NCI-H2196 treated with DMSO at 0.1 percent for 48 hours (cell line): ENCODE data around the gene UXS1.

ENCODE experiments used
- DNase-seq: peaks from one replicate; lab custom pipeline; 2025; ENCODE audit not compliant: unreplicated experiment; lab: John Stamatoyannopoulos, UW

The UXS1 gene

DNA sequence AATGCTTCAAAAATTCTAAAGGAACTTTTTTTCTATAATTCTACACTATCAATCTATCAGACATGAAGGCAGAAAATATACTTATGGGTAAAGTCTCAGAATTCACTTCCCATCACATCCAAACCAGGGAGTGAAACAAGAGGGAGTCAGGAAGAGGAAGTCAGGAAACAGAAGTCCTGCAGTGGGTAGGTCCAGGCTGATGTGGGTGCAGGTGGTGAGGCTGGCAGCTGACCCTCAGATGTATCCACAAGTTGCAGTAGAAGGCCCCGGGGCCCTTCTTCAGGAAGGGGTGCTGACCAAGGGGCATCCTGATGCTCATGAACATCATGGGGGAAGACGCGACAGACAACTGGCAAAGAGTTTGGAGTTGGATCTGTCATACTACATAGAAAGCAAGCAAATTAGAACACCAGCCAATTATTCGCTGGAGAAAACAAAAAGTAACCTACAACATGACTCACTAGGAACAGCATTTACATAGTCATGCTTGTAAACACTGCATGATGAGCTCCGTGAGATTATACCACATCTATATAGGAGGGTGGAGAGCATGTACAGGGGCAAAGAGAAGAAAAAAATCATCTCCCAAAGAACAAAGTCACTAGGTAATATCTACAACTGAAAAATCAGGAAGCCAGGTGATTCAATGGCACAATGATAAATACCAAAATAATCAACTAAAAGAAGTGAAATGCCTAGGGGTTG, 4.2 kb downstream of the UXS1 start:
- DNase-seq, result no peak

DNA sequence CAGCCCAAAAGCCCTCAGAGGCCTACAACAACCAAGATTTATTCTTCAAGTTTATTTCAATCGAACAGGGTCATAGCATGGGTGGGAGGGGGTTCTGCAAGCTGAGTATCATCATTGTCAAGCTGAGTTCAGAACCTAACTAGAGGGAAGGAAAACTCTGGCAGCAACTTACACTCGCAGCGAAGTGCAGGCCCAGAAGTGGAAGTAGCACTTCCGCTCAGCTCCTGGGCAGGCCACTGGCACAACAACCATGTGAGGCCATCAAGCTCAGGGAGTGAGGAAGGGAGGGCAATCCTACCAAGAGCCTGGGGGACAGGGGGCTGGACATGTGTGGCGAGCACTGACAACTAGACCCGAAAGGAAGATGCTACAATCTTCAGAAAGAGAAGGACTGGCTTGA, 4.8 kb downstream of the UXS1 start:
- no peak for DNase-seq

DNA sequence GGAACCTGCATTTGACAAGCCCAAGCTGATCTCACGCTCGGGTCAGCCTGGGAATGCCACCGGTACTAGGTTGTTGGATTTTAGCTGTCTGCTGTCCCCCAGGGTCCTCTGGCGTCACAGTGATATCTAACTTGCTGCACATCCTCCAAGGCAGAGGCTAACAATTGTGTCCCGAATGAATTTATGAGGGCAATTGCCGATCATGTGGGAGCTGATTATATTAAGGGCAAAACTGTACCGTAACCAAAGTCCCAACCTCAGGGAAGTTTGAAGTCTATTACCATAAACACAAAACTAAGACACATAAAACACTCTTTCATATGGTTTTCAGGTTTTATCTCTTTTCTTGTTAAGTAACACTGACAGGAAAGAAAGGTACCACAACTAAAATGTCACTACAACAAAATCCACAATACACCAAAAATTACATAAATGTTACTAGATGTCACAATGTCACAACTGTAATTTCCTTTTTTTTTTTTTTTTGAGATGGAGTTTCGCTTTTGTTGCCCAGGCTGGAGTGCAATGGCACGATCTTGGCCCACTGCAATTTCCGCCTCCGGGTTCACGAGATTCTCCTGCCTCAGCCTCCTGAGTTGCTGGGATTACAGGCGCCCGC, 6.7 kb downstream of the UXS1 start:
- DNase-seq, result no peak

DNA sequence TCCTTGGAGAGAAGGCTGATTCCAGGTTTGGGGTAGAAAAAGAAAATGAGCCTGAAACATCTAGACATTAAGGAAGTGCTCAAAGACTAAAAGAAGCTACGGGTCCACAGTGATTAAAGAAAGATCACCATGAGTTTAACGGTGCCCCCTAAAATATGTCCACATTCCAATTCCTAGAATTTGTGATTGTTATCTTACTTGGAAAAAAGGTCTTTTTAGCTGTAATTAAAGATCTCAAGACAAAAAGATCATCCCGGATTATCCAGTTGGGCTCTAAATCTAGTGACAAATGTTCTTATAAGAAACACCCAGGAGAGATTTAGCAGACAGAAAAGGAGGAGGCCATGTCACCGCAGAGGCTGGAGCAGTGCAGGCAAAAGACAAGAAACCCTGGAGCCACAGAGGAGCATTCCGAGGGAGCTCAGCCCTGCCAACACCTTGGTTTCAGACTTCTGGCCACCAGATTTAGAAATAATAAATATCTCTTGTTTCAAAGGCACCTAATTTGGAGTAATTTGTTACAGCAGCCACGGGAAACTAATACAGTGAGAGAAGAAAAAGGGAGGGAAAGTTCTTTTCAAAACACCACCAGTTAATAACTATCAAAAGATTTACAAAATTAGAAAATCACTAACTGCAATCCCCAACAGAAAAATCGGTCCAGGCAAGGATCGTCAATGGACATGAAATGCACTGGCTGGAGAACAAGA, 8.5 kb downstream of the UXS1 start:
- DNase-seq, result no peak

DNA sequence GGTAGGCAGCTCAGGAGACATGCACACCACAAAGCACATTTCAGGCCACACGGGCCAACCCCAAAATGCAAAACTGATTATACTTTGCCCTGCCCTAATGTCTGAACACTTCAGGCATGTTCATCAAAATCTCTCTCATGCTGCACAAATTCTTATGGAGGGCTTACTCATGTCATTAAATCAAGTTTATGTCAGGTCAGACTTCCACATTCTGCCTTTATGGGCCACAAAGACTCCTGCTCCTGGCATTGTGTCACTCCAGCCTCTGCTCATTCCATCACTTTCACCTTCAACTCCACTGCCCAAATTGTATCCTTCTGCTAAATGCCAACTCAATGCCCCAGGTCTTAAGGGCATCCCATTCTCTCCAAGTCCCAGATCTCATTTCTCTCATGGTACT, 9.2 kb downstream of the UXS1 start:
- no peak for DNase-seq

DNA sequence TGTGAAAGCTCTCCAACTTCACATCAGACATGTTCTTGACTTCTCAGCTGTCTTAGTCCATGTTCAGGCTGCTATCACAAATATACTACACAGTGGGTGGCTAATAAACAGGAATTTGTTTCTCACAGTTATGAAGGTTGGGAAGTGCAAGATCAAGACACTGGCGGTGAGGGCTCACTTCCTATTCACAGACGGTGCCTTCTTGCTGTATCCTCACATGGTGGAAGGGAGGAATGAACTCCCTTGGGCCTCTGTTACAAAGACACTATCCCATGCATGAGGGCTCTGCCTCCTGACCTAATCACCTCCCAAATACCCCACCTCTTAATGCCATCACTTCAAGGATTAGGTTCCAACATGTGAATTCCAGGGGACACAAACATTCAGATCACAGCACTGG, 9.7 kb downstream of the UXS1 start:
- DNase-seq, result no peak

DNA sequence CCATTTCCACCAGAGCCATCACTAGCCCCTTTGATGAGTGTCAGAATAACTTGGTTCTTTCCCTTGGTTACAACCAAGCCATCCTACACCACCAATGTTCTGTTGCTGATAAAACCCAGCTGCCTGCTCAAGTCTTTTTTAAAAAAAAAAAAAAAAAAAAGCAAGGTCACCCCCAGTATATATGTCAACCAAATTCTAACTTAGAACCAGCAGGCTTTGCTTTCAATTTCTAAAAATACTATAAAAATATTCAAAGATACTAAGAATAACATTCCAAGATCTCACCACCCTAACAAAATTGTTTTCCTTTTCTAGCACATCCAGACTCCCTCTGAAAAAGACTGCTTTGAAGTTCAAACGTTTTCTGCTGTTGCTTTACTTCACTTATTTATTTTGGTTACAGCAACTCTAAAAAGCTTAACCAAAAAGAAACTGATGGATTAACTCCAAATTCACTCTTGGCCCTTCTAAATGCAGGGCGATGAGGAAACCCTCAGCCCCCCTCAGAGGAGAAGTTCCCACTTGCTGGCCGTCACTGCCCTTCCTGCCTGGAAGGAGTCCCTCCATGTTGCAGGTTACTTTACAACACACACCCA, 10.9 kb downstream of the UXS1 start:
- DNase-seq, result no peak

DNA sequence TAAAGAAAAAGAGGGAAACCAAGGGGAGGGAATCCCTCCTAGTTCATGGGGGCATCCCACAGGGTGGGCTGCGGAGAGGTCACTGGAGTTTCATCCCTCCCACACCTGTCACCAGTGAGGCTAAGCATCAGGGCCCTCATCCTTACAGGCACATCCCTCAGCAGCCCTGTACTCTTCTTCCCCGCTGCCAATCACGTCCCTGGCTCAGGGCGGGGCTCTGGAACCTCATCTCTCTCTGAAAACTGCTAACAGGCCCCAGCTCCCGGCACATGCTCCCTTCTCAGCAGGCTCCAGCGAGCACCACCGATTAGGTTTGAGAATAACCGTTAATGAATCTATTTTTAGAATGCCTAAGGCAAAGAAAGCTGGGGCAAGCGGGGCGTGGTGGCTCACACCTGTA, 13.0 kb downstream of the UXS1 start:
- no peak for DNase-seq

DNA sequence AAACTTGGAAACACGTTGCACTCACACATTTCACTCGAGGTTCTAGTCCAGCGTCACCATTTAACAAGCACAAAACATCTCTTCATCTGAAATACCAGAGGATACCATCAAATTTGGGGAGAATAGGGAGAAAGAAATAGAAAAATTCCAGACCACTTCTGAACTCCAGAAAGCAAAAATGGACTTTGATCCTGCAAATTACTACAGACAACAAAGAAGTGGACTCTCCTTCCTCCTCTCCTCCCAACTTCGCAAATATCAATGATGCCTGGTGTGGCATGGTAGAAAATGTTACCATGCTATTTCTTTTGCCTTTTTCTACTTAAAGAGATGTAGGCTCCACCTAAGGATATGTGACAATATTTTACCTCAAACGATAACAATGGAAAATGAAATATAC, 13.5 kb downstream of the UXS1 start:
- DNase-seq, result no peak

DNA sequence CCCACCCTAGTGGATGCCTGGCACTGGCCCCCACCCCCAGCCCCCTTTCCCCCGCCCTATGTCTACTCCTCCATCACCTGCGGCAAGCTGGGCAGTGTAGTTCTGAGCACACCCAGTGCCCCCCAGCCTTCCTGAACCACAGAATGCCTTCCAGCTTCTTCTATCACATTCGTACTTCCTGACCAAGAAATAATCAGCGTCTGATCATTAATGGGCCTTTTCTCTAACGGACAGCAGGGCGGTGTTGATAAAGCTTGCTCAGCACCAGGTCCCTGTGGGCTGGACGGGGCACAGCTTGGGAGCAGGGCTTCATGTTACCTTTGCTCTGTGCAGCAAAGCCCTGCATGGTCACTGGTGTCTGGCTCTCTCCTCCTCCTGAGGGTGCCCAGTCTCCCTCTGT, 15.4 kb downstream of the UXS1 start:
- DNase-seq, result no peak

DNA sequence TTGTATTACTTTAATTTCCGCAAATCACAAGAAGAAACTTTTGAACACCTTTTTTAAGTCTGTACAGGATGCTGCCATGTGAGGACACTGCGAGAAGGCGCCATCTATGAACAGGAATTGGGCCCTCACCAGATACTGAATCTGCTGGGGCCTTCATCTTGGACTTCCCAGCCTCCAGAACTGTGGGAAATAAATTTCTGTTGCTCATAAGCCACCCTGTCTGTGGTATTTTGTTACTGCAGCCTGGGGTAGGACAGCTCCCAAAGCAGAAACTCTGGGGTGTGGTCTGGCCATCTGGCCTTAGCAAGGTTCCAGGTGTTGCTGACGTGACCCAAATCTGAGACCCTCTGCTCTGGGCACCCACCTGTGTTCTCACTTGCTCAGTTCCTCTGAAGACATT, 16.5 kb downstream of the UXS1 start:
- no peak for DNase-seq

DNA sequence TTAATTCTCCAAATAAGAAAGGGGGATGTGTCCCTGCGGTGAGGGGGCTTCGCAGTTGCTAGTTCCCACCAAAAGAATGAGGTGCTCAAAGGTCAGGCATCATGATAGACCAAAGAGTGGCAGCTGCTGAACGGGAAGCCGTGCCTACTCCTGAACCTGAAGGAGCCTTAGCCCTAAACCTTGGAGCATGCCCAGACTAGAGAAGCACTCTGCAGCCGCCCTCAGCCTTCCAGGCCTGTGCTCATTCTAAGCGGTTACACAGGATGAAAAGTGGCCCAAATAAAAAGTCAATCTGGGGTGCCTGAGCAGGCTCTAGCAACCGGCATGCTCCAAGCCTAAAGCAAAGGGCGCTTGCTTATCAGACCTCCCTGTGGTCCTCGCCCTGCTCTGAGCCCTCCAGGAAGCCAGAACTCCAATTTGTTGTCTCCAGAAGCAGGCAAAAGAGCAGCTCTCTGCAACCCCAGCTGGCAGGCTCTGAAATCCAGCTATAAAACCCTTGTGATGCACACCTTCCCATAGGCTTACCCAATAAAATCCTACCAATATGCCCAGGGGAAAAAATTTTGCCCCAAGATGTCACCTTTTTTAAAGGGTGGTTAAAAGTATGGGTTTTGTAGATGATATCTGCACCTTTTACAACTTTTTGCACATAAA, 17.5 kb downstream of the UXS1 start:
- DNase-seq, result no peak

DNA sequence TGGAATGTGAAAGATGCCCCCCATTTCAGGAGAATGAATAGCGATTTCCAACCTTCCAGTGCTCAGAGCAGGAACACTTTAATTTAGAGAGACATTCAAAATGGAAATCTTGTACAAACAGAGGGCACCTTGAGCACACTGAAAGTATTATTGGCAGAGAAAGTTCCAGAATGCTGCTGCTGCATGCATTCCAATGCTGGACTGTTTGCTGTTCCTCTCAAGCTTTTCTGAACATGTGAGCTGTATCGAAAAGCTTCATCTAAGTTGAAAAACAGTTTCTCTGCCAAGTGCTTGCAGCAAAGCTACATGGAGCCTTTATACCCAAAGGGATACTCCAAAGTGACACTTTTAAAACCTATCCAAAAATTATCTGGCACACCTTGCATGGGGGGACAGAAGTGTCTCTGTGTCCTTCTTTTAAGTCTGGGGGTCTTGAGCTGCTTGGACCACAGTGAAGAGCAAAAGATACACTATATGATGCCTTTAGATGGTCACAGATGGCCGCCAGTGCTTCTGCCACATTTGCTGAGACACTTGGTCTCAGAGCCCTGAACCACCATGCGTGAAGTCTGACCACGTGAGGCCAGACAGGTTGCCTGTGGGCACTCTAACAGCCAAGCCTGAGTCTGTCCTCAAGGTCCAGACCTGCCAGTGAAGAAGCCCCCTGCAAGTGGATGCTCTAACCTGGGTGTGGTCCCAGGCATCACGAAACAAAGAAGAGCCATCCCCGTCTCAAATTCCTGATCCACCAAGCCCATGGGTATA, 18.8 kb downstream of the UXS1 start:
- no peak for DNase-seq

DNA sequence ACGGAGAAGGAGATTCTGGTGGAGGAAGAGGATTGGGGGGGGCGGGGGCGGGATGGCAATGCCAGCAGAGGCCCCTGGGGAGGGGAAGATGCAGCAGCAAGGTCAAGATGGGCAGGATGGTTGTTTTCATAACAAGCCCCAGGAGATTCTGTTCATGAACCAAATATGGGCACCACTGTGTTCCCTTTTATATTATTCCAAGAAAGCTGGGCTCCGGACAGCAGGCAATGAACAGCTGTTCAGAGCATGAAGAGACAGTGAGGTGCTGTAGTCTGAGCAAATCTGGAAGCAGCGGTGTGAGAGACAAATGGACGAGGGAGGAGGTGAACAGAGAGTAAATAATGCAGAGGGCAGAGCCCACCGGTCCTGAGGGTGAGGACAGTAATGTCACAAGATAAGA, 20.0 kb downstream of the UXS1 start:
- no peak for DNase-seq

DNA sequence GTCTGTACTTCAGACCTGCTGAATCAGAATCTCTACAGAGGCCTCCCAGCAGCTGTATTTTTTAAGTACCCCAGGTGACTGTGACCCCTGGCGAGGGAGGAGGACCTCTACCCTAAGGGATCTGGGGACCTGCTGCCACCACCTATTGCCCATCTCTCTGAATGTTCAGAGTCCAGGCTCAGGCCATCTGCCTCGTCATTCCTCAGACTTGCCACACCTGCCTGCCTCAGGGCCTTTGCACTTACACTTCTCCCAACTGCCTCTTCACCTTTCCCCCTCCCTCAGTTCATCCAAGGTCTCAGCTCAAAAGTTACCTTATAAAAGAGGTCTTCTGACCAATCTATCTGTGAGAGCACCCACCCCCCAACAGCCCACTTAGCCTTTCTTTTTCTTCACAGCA, 21.5 kb downstream of the UXS1 start:
- DNase-seq, result no peak

DNA sequence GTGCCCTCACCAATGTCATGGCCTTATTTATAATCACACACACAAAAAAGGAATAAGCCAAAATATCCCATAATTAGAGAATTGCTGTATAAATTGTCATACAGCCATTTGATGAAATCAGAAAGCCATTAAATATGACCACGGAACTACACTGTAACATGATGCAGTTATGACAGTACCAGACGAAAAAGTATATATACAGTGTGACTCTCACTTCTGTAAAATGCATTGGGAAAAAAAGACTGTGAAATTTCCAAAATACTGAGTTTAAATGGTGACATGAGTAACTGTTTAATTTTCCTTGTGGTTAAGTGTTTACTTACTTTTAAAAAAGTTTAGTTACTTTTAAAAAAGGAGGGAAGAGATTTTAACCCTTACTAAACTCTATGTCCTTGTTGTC, 25.4 kb downstream of the UXS1 start:
- DNase-seq, result no peak

DNA sequence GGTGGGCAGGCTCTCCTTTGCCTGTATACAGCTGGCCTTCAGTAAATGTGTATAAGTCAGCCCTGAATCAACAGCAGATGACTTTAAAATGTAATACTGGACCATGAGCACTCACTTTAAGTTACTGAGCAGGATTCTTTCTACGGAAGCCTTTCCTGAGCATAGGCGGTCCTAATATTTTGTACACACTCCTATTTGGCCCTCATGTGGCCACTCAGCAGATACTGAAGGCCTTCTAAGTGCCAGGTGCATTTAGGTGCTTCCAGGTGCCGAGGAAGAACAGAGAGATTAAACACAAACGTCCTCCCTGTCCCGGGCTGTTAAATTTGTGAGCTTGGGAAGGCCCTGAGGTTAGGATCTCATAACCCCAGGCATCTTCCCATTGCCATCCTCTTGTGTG, 27.0 kb downstream of the UXS1 start:
- no peak for DNase-seq

DNA sequence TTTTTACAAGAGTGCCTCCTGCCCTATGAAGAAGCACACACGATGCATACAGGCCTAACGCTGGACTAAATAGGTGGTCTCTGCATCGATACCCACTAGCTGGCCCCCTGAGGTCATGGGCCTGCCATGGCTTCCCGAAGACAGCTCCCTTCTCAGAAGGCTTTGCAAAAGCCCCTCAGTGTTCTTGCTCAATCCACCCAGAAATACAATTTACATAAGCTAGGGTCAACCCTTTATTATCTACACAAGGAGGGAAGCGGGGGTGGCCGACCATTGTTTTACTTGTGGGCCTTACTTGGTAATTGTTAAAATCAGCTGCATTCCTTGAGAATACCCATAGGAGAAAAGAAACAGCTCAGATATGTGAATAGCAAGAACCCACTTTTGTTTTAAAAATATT, 28.5 kb downstream of the UXS1 start:
- no peak for DNase-seq

DNA sequence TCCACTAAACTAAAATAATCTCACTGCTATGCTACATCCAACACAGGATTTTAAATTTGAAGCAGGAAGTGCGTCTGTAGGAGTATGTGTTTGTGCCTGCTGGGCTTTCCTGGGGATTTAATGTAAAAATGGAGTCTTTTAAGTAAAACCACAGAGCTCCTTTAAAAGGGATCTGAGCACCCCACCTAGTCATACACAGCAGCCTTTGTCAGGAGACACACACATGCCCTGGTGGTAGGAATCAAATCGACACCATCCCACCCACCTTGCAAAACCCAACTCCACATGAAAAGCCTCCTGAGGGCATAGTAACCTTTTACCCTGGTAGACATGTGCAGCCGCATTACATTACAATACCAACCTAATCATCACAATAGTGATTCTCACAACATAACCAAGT, 29.1 kb downstream of the UXS1 start:
- DNase-seq, result no peak

DNA sequence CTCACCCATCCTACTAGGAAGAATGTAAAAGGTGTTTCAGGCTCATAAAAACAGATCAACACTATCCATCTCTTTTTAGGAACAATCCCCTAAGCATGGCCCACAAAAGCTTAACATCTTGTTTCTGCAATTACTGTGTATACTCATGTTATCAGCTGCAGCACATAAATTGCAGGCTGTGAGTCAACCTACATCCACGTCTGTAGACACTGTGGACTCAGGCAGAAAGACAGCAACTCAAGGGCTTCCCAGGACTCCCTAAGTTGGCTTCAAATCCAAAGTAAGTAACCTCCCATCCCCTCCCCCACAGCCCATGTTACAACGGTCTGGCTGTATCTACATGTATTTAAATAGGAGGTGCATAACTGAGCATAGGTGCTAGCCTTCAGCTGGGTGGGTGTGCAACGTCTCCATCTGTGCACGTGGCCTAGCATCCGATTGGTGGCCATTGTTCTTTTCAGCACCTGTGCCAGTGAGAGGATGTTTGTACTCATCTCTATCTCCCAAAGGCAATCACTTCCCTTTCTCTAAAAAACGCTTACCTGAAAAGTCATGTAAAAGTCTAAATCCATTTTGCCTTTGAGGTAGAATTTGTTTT, 30.1 kb downstream of the UXS1 start:
- no peak for DNase-seq
